GM18858 (cell line): ENCODE measurements around the gene ATOSB.

Experiments used
- ATAC-seq: cut with Tn5 transposase; IDR thresholded peaks from one replicate; pipeline ENCODE4 v1.9.1; 2021; ENCODE audit not compliant: unreplicated experiment

The ATOSB gene

GRCh38 chr9:35054871-35055644 lies 60.6 kb downstream of the ATOSB start:
- ATAC-seq, result no peak

- no peak for ATAC-seq
These were observed 61.4 kb downstream of the ATOSB start for GRCh38 chr9:35054185-35054835.
